GM12874 (cell line): Measurements from ENCODE around the gene LGI4.

Experiments used
- TF ChIP-seq, protein P1 (sequence below): IDR thresholded peaks from 2 replicates; pipeline ENCODE4 v1.5.1; 2011; ENCODE audit warnings: low read depth, mild to moderate bottlenecking, control low read depth, low read length, moderate library complexity; ENCODE audit not compliant: insufficient read depth

LGI4 gene

GRCh38 chr19:35127871-35128270, 7.0 kb downstream of the LGI4 start:
- TF ChIP-seq, protein P1, sequence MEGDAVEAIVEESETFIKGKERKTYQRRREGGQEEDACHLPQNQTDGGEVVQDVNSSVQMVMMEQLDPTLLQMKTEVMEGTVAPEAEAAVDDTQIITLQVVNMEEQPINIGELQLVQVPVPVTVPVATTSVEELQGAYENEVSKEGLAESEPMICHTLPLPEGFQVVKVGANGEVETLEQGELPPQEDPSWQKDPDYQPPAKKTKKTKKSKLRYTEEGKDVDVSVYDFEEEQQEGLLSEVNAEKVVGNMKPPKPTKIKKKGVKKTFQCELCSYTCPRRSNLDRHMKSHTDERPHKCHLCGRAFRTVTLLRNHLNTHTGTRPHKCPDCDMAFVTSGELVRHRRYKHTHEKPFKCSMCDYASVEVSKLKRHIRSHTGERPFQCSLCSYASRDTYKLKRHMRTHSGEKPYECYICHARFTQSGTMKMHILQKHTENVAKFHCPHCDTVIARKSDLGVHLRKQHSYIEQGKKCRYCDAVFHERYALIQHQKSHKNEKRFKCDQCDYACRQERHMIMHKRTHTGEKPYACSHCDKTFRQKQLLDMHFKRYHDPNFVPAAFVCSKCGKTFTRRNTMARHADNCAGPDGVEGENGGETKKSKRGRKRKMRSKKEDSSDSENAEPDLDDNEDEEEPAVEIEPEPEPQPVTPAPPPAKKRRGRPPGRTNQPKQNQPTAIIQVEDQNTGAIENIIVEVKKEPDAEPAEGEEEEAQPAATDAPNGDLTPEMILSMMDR = no peak

DNA sequence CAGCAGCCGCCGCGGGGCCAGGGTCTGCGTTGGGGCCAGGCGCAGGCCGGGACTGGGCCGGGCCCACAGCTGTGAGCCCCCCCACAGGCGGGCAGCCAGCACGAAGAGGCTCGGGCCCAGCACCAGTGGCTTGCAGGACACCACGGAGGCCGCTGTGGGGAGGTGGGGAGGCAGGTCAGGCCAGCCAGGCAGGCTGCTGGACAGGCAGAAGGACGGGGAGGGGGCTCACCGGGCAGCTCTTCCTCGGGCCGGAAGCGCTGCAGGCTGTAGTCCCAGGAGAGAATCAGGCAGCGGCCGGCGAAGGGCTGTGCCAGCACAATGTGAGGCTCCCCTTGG, 8.3 kb downstream of the LGI4 start:
- TF ChIP-seq, protein P1 = no peak

GRCh38 chr19:35125749-35126623, 8.9 kb downstream of the LGI4 start:
- TF ChIP-seq, protein P1 = no peak

GRCh38 chr19:35125270-35125717, 9.6 kb downstream of the LGI4 start:
- TF ChIP-seq, protein P1 = no peak

DNA sequence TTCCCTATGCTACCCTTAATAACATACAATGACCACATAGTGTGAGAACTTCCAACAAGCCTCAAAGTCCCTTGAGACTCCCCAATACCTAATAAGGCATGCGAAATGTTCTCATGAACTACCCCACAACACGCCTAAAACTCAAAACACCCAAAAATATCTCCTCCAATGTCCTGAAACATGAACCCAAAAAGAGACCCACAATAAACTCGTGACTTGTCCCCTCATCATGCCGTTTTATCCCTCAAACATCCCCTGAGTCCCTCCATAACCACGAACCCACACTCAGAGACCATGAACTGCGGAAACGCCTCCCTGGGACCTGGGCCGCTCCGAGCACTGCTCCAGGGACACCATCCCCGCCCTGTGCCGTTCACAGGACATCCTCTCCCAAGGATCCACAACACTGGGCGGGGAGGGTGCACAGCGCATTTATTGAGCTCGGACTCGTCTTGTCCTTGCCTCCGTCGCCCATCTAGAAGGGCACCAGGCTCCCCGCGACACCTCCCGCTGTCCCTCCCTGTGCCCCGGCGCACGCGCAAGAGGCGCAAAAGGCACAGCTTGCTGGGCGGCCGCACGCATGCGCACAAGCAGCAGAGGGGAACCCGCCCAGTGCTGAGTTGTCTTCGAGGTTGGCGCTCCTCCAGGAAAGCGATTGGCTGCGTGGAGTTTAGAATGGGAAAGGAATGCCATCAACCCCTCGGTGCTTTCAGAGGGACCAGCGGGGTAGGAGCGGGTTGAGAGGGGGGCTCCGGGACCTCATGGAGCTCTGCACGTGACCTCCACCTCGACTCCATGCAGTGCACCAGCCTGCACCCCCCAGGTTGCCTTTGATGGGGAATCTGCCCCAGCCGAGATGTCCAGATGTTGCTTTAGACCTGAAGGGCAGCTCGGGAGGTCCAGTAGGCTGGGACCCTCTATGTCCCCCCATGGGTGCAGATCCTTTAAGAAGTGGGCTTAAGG, 10.5 kb downstream of the LGI4 start:
- TF ChIP-seq, protein P1 = no peak

GRCh38 chr19:35123573-35123972, 11.3 kb downstream of the LGI4 start:
- TF ChIP-seq, protein P1 = no peak
